Epithelial cell of proximal tubule (primary cell): ENCODE data around the gene GTPBP8. TPM values are rescaled to one million over a fixed set of nuclear protein-coding genes. Genes with fewer than 3 reads are reported as not detected.

ENCODE experiments used
- DNase-seq: peaks from one replicate; pipeline ENCODE4 v3.0.0-alpha.2; 2011; ENCODE audit warnings: low read depth
- H3K4me3 ChIP-seq: 2 replicates; pipeline ENCODE4 v1.5.1; 2011; ENCODE audit warnings: low read depth, mild to moderate bottlenecking, low read length
- total RNA-seq: library from RNA; depleted of rRNA; stranded (reverse); fragments of >200 nt; gene quantifications from 2 replicates; pipeline ENCODE4 v1.2.3, GENCODE V29; 2015
- TF ChIP-seq, protein P1 (sequence below): conservative IDR thresholded peaks from 2 replicates; pipeline ENCODE4 v1.5.1; 2012; ENCODE audit warnings: low read depth, mild to moderate bottlenecking, low read length

GTPBP8 gene
- total RNA-seq, 1 donor from 2014 or later, result 39.1 TPM

DNA sequence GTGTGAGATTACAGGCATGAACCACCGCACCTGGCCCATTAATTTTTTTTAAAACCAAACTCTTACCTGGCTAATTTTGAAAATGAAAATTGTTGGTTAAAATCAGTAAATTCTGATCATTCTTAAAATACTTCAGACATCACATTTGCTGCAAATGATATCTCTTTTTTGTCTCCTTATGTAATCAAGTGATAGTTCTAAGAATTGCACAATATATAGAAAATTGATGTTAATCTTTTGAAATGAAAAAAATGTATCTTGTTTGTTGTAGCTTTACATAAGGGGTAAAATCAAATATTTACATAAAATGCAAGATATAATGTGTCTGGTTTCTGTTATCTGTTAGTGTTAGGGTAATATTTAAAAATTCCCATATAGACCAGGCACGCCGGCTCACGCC, 5.0 kb downstream of the GTPBP8 start:
- TF ChIP-seq, protein P1, sequence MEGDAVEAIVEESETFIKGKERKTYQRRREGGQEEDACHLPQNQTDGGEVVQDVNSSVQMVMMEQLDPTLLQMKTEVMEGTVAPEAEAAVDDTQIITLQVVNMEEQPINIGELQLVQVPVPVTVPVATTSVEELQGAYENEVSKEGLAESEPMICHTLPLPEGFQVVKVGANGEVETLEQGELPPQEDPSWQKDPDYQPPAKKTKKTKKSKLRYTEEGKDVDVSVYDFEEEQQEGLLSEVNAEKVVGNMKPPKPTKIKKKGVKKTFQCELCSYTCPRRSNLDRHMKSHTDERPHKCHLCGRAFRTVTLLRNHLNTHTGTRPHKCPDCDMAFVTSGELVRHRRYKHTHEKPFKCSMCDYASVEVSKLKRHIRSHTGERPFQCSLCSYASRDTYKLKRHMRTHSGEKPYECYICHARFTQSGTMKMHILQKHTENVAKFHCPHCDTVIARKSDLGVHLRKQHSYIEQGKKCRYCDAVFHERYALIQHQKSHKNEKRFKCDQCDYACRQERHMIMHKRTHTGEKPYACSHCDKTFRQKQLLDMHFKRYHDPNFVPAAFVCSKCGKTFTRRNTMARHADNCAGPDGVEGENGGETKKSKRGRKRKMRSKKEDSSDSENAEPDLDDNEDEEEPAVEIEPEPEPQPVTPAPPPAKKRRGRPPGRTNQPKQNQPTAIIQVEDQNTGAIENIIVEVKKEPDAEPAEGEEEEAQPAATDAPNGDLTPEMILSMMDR, result no peak
- no peak for DNase-seq

DNA sequence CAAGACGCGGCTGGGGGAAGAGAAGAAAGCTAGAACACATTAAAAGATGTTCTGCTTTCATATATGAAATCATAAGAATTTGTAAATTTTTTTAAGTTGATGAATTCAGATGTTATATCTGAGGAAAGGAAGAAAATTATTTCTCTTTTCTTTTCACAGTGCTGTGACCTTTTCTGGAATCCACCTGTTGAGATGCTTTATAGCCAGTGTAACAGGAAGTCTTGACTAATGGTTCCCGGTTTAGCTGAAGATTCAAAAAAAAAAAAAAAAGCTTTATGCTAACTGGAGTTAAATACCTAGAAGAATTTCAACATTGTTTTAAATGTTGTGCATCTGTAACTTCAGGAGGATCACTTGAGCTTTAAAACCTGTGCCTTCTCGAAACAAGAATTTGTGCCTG, 9.9 kb downstream of the GTPBP8 start:
- no peak for DNase-seq
- TF ChIP-seq, protein P1, result no peak

More for the DNA sequence above, 5.0 kb downstream of the GTPBP8 start:
- H3K4me3 ChIP-seq, result no peak overlapping the region

DNA sequence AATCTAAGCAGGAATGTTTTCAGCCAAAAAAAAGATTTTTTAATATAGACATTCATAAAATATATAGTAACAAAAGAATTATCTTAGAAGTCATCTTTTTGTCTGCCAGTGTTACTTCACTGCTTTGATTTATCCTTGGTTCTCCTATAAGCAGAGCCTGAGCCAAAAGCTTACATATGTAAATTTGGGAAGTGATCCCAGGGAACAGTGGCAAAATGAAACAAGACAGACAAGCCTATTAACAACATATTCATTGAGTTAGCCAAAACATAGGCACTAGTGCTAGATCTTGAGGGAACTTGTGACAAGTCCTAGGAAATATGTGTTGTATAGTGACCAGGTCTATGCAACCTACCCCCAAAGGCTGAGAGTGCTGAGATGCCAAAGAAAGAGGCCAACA, 11.3 kb downstream of the GTPBP8 start:
- no peak for DNase-seq
- TF ChIP-seq, protein P1, result no peak
- no peak overlapping the region for H3K4me3 ChIP-seq

More for the DNA sequence above, 9.9 kb downstream of the GTPBP8 start:
- no peak overlapping the region for H3K4me3 ChIP-seq

DNA sequence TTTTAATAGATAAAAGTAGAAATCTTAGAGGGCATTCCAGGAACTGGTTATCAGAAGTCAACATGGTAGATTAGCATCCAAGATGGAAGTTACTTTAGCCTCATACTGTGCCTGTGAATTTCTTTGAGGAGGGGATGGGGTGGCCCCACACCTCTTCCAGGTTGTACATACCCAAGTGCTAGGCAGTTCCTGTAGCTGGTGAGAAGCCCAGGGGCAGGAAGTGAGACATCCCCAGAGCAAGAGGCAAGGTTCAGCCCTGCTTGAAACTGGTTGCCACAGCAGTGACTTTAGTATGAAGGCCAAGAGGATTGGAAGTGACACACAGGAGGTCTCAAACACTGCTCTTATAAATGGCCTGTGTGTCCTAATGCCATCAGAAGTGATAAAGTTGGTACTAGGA, 11.9 kb downstream of the GTPBP8 start:
- H3K4me3 ChIP-seq, result no peak overlapping the region
- DNase-seq, result no peak
- TF ChIP-seq, protein P1, result no peak

DNA sequence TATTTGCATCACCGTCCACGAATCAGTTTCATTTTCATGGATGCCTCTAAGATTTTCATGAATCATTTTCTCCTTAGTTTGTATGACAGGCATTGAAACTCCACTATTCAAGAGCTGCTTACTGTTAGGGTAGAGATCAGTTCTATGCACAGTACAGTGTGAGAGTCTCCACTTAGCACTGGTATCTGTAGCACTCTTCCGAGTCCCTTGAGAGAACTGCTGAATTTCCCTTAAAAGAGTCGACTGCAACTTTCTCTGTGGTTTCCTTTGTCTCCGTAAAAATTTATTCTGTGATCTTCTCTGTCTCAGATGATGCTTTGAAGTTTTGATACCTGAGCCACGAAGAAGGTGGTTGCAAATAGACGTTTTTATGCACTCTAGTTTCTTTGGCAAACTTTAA, 14.8 kb downstream of the GTPBP8 start:
- no peak for DNase-seq
- TF ChIP-seq, protein P1, result no peak
- no peak overlapping the region for H3K4me3 ChIP-seq

DNA sequence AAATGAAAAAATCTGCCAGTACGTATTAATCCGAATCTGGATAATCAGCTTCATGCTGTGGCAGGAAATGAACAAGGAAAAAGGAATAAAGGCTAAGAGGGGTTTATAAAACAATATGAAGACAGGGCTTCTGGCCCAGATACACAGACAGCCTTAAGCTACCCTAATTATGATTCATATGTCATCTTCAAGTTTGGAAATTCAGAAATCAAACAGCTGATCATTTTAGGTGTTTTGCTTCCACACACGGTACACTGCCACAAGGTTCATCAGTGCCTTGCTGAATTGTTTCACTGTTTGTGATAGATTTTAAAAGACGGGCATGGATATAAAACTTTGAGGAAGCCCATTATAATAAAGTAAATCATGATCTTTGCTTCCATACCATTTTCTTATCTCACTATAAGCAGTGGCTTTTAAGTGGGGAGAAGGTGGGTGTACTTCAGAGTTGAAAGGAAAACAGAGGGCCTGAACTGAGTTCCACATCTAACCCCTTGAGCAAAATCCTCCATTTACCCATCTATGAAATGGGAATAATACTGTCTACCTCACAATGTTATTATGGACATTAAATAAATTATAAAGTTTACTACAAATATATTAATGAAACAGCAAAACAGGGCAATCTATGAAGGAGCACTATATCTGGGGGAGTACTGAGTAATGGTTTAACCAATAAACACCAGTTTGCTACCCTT, 15.7 kb downstream of the GTPBP8 start:
- TF ChIP-seq, protein P1, result no peak
- no peak overlapping the region for H3K4me3 ChIP-seq
- no peak for DNase-seq

DNA sequence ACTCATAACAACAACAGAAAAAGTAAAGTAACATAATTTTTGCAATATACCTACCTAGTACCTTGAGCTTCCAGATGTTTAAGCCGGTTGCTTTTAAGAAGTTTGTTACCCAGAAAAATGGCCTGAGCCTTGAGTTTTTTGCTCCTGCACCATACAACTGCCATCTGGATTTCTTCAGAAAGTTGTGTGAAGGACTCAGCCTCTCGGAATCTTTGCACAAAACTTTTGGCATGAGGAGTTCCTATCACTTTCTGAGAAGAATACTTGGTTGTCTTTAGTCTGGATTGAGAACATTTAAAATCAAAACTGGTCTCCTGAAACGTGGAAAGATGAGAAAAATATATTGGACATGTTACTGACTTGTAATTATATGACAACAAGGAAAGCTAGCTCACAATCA, 17.3 kb downstream of the GTPBP8 start:
- TF ChIP-seq, protein P1, result no peak
- no peak overlapping the region for H3K4me3 ChIP-seq
- DNase-seq, result no peak
